Measurements from ENCODE around the gene CNTFR.

Gene CNTFR

DNA sequence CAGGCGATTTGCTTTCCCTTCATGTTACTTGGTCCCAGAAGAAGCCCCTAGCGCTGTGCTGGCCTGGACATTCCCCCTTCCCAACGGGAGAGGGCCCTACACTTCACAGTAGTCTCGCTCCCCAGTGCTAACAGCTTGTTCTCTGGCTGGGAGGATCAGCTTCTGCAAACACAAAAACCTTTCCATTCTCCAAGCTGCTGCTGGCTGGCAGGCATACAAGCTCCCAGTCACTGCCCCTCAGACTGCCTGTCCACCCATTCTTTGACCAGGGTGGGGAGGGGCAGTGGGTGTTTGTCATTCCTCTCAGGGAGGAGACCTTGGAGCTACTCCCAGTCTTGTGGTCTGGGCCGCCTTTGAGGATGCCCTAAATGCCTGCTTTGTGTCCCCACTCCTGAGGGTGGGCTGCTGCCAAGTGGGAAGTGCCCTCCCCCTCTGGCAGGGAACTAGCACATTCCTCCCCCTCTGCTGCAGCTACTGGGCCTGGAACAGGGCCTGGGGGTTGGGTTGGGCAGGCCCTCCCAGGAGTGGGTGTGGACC lies 87.6 kb downstream of the CNTFR start:
- H3K4me3 ChIP-seq (ENCODE audit: low read depth, low read length): no peak overlapping the region
- ChIA-PET POLR2A (interaction anchor here (0.8 kb wide), 1 partner anchor 11 kb away, joined by 3 read pairs; no protein-coding TSS in a partner anchor), CTCF (interaction anchor here (0.9 to 15.2 kb wide), 33 partner anchors 11 to 168 kb away, joined by 3 to 193 read pairs (median 10); partner anchors contain the start of genes CNTFR, DNAI1 and FAM219A)
- DNase-seq (ENCODE audit: low read depth, low spot score): peak; percentile 31
- TF ChIP-seq, protein P1, sequence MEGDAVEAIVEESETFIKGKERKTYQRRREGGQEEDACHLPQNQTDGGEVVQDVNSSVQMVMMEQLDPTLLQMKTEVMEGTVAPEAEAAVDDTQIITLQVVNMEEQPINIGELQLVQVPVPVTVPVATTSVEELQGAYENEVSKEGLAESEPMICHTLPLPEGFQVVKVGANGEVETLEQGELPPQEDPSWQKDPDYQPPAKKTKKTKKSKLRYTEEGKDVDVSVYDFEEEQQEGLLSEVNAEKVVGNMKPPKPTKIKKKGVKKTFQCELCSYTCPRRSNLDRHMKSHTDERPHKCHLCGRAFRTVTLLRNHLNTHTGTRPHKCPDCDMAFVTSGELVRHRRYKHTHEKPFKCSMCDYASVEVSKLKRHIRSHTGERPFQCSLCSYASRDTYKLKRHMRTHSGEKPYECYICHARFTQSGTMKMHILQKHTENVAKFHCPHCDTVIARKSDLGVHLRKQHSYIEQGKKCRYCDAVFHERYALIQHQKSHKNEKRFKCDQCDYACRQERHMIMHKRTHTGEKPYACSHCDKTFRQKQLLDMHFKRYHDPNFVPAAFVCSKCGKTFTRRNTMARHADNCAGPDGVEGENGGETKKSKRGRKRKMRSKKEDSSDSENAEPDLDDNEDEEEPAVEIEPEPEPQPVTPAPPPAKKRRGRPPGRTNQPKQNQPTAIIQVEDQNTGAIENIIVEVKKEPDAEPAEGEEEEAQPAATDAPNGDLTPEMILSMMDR (IDR thresholded peaks at IDR 0.05; ENCODE audit: insufficient read depth, low read length, missing control alignments): peak; percentile 41
